NCI-H1092 treated with DMSO at 0.1 percent for 48 hours (cell line): ENCODE data around the gene ATXN7L1.

Source experiments
- DNase-seq: peaks from one replicate; lab custom pipeline; 2025; lab: John Stamatoyannopoulos, UW

Gene ATXN7L1

GRCh38 chr7:105827151-105827875, 49.1 kb downstream of the ATXN7L1 start:
- DNase-seq: no peak

DNA sequence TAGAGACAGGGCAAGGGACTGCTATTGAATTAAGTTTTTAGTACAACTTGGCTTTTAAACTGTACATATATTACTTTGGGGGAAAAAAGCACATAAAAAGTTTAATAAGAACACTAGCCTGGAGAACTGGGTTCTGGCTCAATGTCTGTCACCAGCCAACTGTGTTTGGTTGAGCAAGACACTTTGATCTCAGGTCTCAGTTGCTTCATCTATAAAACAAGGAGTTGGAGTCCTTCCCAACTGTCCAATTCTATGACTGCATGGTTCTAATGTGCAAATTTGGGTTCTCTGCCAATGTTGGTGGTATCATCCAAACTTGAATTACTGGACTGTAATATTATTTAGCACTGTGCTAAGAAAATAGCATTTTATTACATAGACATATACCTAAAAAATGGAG, 50.3 kb downstream of the ATXN7L1 start:
- no peak for DNase-seq

DNA sequence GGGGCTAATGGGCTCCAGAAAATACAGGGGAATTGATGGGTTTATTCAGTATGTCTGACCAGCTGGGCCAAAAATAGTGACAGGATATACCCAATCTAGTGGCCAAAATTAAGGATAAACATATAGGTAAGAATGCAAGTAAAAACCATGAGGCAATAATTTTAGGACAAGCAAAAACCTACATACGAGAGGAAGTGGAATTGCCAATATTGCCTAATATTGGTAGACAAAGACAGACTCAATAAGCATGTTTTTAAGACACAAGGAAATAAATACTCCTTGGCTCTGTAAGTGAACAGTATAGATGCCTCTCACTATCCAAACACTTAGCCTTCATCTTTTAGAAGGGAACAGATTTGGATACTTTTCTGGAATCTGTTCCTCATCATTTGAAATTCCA, 51.0 kb downstream of the ATXN7L1 start:
- no peak for DNase-seq

DNA sequence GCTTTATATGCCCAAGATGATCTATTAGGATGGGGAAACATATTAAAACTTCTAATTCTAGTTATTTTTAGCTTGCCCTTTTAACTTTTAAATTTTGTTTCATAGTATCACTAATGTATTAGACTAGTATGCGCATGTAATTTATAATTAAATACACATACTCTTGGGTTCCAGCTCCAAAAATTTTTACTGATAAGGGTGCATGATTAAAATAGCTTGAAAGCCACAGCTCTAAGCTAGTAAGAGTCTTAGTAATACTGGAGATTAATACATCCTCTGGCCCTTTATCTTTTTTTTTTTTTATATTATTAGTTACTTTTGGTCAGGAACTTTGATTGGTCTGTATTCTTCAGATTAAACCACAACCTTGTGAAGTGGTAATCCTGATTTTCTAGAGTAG, 53.6 kb downstream of the ATXN7L1 start:
- DNase-seq: no peak

GRCh38 chr7:105821527-105821926, 54.9 kb downstream of the ATXN7L1 start:
- DNase-seq: no peak

- no peak for DNase-seq
Measured at GRCh38 chr7:105820363-105821066, 55.9 kb downstream of the ATXN7L1 start.

DNA sequence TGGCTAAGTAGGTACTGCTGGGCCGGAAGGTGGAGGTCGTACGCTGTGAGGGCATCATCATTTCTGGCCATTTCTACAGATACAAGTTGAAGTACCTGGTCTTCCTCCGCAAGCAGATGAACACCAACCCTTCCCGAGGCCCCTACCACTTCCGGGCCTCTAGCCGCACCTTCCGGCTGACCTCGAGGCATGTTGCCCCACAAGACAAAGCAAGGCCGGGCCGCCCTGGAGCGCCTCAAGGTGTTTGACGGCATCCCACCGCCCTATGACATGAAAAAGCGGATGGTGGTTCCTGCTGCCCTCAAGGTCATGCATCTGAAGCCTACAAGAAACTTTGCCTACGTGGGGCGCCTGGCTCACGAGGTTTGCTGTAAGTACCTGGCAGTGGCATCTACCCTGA, 56.8 kb downstream of the ATXN7L1 start:
- DNase-seq: no peak

GRCh38 chr7:105816954-105817615, 59.3 kb downstream of the ATXN7L1 start:
- DNase-seq: no peak

- DNase-seq: no peak
Measured at GRCh38 chr7:105816266-105816843, 60.0 kb downstream of the ATXN7L1 start.

DNA sequence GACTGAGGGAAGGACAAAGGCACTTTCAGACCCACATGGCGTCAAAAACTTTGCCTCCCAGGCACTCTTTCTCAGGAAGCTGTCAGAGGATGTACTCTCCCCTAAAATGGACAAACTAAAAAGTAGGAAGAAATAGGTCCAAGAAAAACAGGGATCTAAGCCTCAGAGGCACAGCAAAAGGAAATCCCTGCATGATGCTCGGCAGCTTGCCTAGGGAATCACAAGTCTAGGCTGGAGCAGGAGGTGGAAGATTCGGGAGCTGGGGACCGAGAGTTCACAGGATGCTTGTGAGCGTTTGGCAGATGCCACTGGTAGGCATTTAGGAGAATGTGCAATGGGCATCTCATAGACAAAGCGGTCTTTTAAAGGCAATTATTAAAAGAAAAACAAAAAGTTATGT, 60.8 kb downstream of the ATXN7L1 start:
- DNase-seq: no peak

- no peak for DNase-seq
Measured at GRCh38 chr7:105814481-105814880, 61.9 kb downstream of the ATXN7L1 start.

DNA sequence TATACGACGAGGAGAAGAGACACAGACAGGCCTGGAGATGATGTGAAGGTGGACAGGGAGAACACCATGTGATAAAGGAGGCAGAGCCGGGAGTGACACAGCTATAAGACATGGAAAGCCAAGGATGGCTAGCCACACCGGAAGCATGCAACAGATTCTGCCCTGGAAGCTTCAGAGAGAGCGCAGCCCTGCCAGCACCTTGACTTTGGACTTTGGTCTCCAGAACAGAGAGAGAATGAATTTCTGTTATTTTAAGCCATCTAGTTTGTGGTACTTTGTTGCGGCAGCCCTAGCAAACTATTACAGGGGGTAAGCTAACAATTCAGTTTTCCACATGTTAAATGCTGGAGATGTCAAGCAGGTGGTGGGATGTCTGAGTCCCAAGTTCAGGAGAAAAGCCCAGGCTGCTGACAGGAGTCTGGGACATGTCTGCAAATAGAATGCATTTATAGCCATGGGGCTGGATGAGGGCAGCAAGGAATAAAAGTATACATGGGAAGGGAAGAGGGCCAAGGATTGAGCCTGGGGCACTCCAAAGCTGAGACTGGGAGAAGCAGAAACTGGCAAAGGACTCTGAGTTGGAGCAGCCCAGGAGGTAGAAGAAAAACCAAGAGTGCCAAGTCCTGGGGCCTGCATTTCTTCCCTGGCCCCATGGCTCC, 65.1 kb downstream of the ATXN7L1 start:
- no peak for DNase-seq

DNA sequence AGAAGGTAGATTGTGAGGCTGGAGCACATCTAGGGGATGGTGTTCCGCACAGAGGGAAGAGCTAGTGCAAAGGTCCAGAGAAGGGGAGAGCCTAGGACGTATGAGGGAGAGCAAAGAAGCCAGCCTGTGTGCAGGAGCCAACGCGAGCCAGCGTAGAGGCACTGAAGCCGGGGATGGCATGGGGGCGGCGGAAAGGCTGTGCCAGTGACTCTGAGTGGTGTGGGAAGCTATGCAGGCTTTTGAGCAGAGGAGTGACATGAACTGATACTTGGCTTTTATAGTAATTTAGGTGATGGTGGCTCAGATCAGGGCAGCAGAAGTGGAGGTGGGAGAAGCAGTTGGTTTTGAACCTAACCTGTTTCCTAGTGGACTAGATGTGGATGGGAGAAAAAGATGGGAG, 65.8 kb downstream of the ATXN7L1 start:
- no peak for DNase-seq

- DNase-seq: no peak
Measured at GRCh38 chr7:105808703-105809590, 67.5 kb downstream of the ATXN7L1 start.

DNA sequence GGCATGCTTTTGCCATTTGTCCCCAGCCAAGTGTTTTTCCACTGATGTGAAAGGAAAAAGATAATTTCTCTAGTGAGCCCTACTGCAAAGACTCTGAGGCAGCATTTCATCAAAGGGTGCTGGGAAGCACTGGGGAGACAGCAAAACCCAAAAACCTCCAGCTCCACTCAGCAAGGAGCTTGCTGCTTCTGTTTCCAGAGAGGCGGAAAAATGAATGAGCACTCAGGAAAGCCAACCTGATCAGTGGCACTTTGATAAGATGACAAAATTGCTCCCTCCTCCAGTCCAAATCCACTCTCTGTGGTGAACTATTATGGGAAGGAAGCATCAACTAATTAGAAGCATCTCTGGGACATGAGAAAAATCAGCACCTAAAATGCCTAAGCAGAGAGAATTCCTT, 68.2 kb downstream of the ATXN7L1 start:
- no peak for DNase-seq

- no peak for DNase-seq
Measured at GRCh38 chr7:105807448-105807762, 69.0 kb downstream of the ATXN7L1 start.

DNA sequence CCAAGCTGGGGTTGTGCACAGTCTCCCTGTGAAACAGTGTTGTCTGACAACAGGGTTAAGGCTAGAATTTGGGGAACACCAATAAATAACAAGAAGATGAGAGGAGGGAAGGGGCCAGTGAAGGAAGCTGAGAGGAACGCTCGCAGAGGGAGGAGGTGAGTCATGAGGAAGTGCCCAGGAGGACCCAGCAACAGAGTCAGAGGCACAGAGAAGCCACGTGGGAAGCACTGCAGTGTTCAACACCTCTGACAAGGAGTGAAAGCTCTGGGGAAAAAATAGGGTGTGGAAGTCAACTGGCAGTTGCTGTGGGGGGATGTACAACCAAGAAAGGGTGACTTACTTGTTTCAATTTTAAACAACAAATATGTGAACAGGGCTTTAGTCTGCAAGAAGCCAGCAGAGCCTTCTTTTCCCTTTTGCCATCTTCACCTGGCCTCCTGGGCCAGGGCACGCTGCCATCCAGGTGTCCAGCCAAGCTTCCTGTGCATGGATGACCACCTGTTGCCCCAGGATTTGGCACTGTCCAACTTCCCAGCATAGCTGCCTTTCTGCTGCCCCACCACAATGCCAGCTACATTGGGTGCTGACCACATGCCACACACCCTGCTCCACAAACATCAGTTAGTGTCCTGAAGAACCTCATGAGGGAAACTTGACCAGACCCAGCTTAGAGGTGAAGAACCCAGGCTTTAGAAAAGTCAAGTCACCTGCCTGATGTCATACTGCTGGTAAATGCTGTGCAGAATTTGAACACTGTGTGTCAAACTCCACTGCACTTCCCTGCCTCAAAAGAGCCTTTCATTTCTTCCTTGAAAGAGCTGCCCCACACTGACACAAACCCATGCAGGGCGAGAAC, 69.6 kb downstream of the ATXN7L1 start:
- DNase-seq: no peak

GRCh38 chr7:105805447-105806019, 70.9 kb downstream of the ATXN7L1 start:
- DNase-seq: no peak

DNA sequence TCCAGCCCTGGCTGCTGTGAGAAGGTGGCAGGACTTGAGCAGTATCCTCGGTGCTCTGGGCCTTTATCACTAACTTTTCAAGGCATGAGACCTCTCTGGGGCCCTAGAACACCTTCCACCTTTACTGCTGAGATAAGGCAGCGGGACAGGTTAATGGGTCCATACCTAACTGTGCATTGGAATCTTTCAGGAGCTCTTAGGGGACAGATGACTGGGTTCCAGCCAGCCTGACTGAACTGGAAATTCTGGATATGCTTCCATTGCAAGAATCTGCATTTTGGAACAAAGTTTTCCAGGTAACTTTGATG, 73.0 kb downstream of the ATXN7L1 start:
- no peak for DNase-seq
